ENCODE data around the gene ITGA2.

ITGA2 gene

GRCh38 chr5:53089481-53089991, 100.4 kb downstream of the ITGA2 start:
- no peak for TF ChIP-seq REST (IDR thresholded peaks at IDR 0.05; ENCODE audit: low read depth)
- no peak for TF ChIP-seq RAD21 (IDR thresholded peaks at IDR 0.05; ENCODE audit: low read depth)
- no peak for TF ChIP-seq NFIC (IDR thresholded peaks at IDR 0.05)

- TF ChIP-seq YY1 (IDR thresholded peaks at IDR 0.05; ENCODE audit: low read depth) (no peak), RAD21 (IDR thresholded peaks at IDR 0.05; ENCODE audit: low read depth) (no peak), TCF12 (IDR thresholded peaks at IDR 0.05; ENCODE audit: low read depth) (no peak), EP300 (IDR thresholded peaks at IDR 0.05; ENCODE audit: borderline replicate concordance) (no peak), TAF1 (IDR thresholded peaks at IDR 0.05; ENCODE audit: low read depth) (no peak), EGR1 (IDR thresholded peaks at IDR 0.05) (no peak), REST (IDR thresholded peaks at IDR 0.05; ENCODE audit: low read depth) (no peak), CREB1 (IDR thresholded peaks at IDR 0.05; ENCODE audit: low read depth) (no peak), USF1 (IDR thresholded peaks at IDR 0.05) (no peak), NFIC (IDR thresholded peaks at IDR 0.05) (no peak), FOXM1 (IDR thresholded peaks at IDR 0.05; ENCODE audit: borderline replicate concordance, low read depth) (no peak), CEBPB (IDR thresholded peaks at IDR 0.05) (no peak)
Measured at GRCh38 chr5:53090229-53090628, 101.1 kb downstream of the ITGA2 start.

- no peak for TF ChIP-seq NFIC (IDR thresholded peaks at IDR 0.05)
- no peak for TF ChIP-seq MAX (IDR thresholded peaks at IDR 0.05)
- no peak for TF ChIP-seq CREB1 (IDR thresholded peaks at IDR 0.05; ENCODE audit: low read depth)
- TF ChIP-seq REST (IDR thresholded peaks at IDR 0.05; ENCODE audit: low read depth): no peak
- no peak for TF ChIP-seq TCF12 (IDR thresholded peaks at IDR 0.05; ENCODE audit: low read depth)
- TF ChIP-seq EP300 (IDR thresholded peaks at IDR 0.05; ENCODE audit: borderline replicate concordance): no peak
- no peak for TF ChIP-seq USF1 (IDR thresholded peaks at IDR 0.05)
- no peak for TF ChIP-seq CEBPB (IDR thresholded peaks at IDR 0.05)
- TF ChIP-seq TEAD4 (IDR thresholded peaks at IDR 0.05): no peak
- no peak for TF ChIP-seq RAD21 (IDR thresholded peaks at IDR 0.05; ENCODE audit: low read depth)
- TF ChIP-seq YY1 (IDR thresholded peaks at IDR 0.05; ENCODE audit: low read depth): no peak
- no peak for TF ChIP-seq TAF1 (IDR thresholded peaks at IDR 0.05; ENCODE audit: low read depth)
Measured at GRCh38 chr5:53091289-53091688, 102.1 kb downstream of the ITGA2 start.

GRCh38 chr5:53092242-53092641, 103.1 kb downstream of the ITGA2 start:
- TF ChIP-seq TCF12 (IDR thresholded peaks at IDR 0.05; ENCODE audit: low read depth): no peak
- TF ChIP-seq FOXM1 (IDR thresholded peaks at IDR 0.05; ENCODE audit: borderline replicate concordance, low read depth): no peak
- no peak for TF ChIP-seq RAD21 (IDR thresholded peaks at IDR 0.05; ENCODE audit: low read depth)
- TF ChIP-seq REST (IDR thresholded peaks at IDR 0.05; ENCODE audit: low read depth): no peak
- TF ChIP-seq TAF1 (IDR thresholded peaks at IDR 0.05; ENCODE audit: low read depth): no peak
- no peak for TF ChIP-seq YY1 (IDR thresholded peaks at IDR 0.05; ENCODE audit: low read depth)
- no peak for TF ChIP-seq TEAD4 (IDR thresholded peaks at IDR 0.05)
- no peak for TF ChIP-seq NFIC (IDR thresholded peaks at IDR 0.05)
- no peak for TF ChIP-seq ZBTB7A (IDR thresholded peaks at IDR 0.05; ENCODE audit: low read depth)
